Endothelial cell of umbilical vein (primary cell): ENCODE measurements around the gene CCSER2. TPM values are rescaled to one million over a fixed set of nuclear protein-coding genes. Genes with fewer than 3 reads are reported as not detected.
"Not testable (repeated sequence)": the region's sequence is repeated elsewhere in the genome, so short reads cannot be mapped to it uniquely, and the experiment has no call there.

Experiments
- BruUV-seq: library from RNA; stranded (reverse); fragments of 400-500 nt; replicated peaks from 2 replicates; lab custom pipeline; 2021; lab: Mats Ljungman, UMichigan
- CTCF ChIA-PET: fragments of 300-600, 350-600 bp; sonication (Branson Sonifier 250); formaldehyde crosslinking; loops from one replicate; lab custom pipeline; 2021; ENCODE audit warnings: antibody characterized with exemption, inconsistent platforms; lab: Charles Lee
- POLR2A ChIA-PET: fragments of 300-600, 350-600 bp; sonication (Branson Sonifier 250); formaldehyde crosslinking; loops from one replicate; lab custom pipeline; 2021; ENCODE audit warnings: antibody characterized with exemption, inconsistent platforms; lab: Charles Lee
- DNase-seq: peaks from one replicate; pipeline ENCODE4 v3.0.0-alpha.2; 2011; ENCODE audit warnings: low read depth, low spot score
- FAIRE-seq: peaks from 2 replicates; lab custom pipeline; 2011; peaks lifted over from hg19 to GRCh38; lab: Jason Lieb, UNC
- H2AFZ ChIP-seq: 2 replicates; pipeline ENCODE4 v1.6.0; 2012; ENCODE audit warnings: low read depth, low read length, control low read depth, inconsistent platforms
- H3K27ac ChIP-seq: 2 replicates; pipeline ENCODE4 v1.5.1; 2011; ENCODE audit warnings: low read depth, mild to moderate bottlenecking, control low read depth, low read length, moderate library complexity; ENCODE audit not compliant: insufficient read depth
- H3K27me3 ChIP-seq, 2 experiments: 2 replicates each; pipeline versions ENCODE4 v1.6.0 to v1.6.1; 2011; ENCODE audit warnings: low read length in 2 of 2, mixed read lengths in 1 of 2; ENCODE audit not compliant: control insufficient read depth in 2 of 2, insufficient read depth in 2 of 2
- H3K36me3 ChIP-seq, 2 experiments: 2 replicates in 1 of 2; 3 replicates in 1 of 2; pipeline ENCODE4 v1.5.1; 2011; ENCODE audit warnings: low read length in 2 of 2, mild to moderate bottlenecking in 1 of 2, moderate library complexity in 1 of 2; ENCODE audit not compliant: control insufficient read depth in 2 of 2, insufficient read depth in 2 of 2; ENCODE audit errors: extremely low read depth in 1 of 2
- H3K4me1 ChIP-seq: 3 replicates; pipeline ENCODE4 v1.5.1; 2011; ENCODE audit warnings: mild to moderate bottlenecking, low read length; ENCODE audit not compliant: control insufficient read depth, insufficient read depth; ENCODE audit errors: extremely low read depth
- H3K4me2 ChIP-seq: 2 replicates; pipeline ENCODE4 v1.6.1; 2011; ENCODE audit warnings: low read length, control low read depth, mixed read lengths; ENCODE audit not compliant: insufficient read depth
- H3K4me3 ChIP-seq, 3 experiments: fragments of 200-600 bp in 1 of 3; sonication (generic), shearing (Covaris generic) in 1 of 3; replicated peaks in 1 of 3; 2 replicates each; pipeline ENCODE4 v1.5.1; 2011 to 2016; ENCODE audit warnings: control low read depth in 3 of 3, low read length in 3 of 3, mild to moderate bottlenecking in 2 of 3, inconsistent platforms in 1 of 3, low read depth in 1 of 3, moderate library complexity in 1 of 3; ENCODE audit not compliant: insufficient read depth in 1 of 3
- H3K79me2 ChIP-seq: 2 replicates; pipeline ENCODE4 v1.6.0; 2012; ENCODE audit warnings: low read length, inconsistent platforms; ENCODE audit not compliant: control insufficient read depth, insufficient read depth
- H3K9ac ChIP-seq: replicated peaks from 2 replicates; pipeline ENCODE3; 2011; ENCODE audit warnings: low read length, control low read depth; ENCODE audit not compliant: insufficient read depth; ENCODE audit errors: extremely low read depth
- H3K9me1 ChIP-seq: replicated peaks from 3 replicates; pipeline ENCODE4 v1.6.0; 2011; ENCODE audit warnings: mild to moderate bottlenecking, low read length; ENCODE audit not compliant: control insufficient read depth, insufficient read depth; ENCODE audit errors: extremely low read depth
- H3K9me3 ChIP-seq: replicated peaks from 2 replicates; pipeline ENCODE4 v1.5.1; 2012; ENCODE audit warnings: low read length, inconsistent platforms; ENCODE audit not compliant: control insufficient read depth, insufficient read depth
- H4K20me1 ChIP-seq: replicated peaks from 2 replicates; pipeline ENCODE3; 2011; ENCODE audit warnings: mild to moderate bottlenecking, low read length; ENCODE audit not compliant: control insufficient read depth, insufficient read depth; ENCODE audit errors: extremely low read depth
- CTCF ChIP-seq, 2 donors: IDR thresholded peaks; 1 replicate in 1 of 2; 2 replicates in 1 of 2; pipeline ENCODE4 v1.5.1; 2011; ENCODE audit warnings: low read length in 2 of 2, mild to moderate bottlenecking in 2 of 2, moderate library complexity in 2 of 2, control low read depth in 1 of 2, inconsistent platforms in 1 of 2, low read depth in 1 of 2; ENCODE audit not compliant: insufficient read depth in 1 of 2; ENCODE audit errors: extremely low read depth in 1 of 2
- EZH2 ChIP-seq: IDR thresholded peaks from 2 replicates; pipeline ENCODE4 v1.6.1; 2012; ENCODE audit warnings: borderline replicate concordance, low read depth, mild to moderate bottlenecking, moderate library complexity, low read length, inconsistent platforms; ENCODE audit not compliant: severe bottlenecking
- FOS ChIP-seq: IDR thresholded peaks from 2 replicates; pipeline ENCODE4 v1.6.1; 2011; ENCODE audit warnings: mild to moderate bottlenecking, low read length, moderate library complexity, borderline replicate concordance; ENCODE audit not compliant: insufficient read depth
- GATA2 ChIP-seq: IDR thresholded peaks from 2 replicates; pipeline ENCODE4 v1.7.0; 2011; ENCODE audit warnings: low read depth, mild to moderate bottlenecking, moderate library complexity, mixed read lengths, low read length; ENCODE audit not compliant: insufficient read length, insufficient read depth
- JUN ChIP-seq: IDR thresholded peaks from 2 replicates; pipeline ENCODE4 v1.6.1; 2011; ENCODE audit warnings: borderline replicate concordance, low read depth; ENCODE audit not compliant: insufficient read length, insufficient read depth
- MAX ChIP-seq: IDR thresholded peaks from 2 replicates; pipeline ENCODE4 v1.6.1; 2011; ENCODE audit not compliant: insufficient read depth, insufficient read length
- MYC ChIP-seq: IDR thresholded peaks from one replicate; pipeline ENCODE4 v1.6.1; 2011; ENCODE audit warnings: mild to moderate bottlenecking, low read depth, low read length
- POLR2A ChIP-seq: IDR thresholded peaks from 2 replicates; pipeline ENCODE4 v1.6.1; 2012; ENCODE audit warnings: low read depth, mild to moderate bottlenecking, control low read depth, low read length
- POLR2AphosphoS5 ChIP-seq: IDR thresholded peaks from 2 replicates; pipeline ENCODE4 v1.6.1; 2012; ENCODE audit warnings: low read depth, mild to moderate bottlenecking, control low read depth, low read length, moderate library complexity; ENCODE audit not compliant: insufficient read depth
- dilution Hi-C: fragments of 300-500 bp; cut with MboI; formaldehyde crosslinking; loops from one replicate; pipeline ENCODE4 v1.15.0; 2019; ENCODE audit warnings: low sequenced_read_pairs; ENCODE audit not compliant: extremely low pct_ligation_motif_present
- intact Hi-C: fragments of 100-400 bp; cut with micrococcal nuclease; formaldehyde crosslinking; loops from one replicate; pipeline ENCODE4 v1.10.0; 2022
- polyA plus RNA-seq, 4 experiments: library from polyadenylated mRNA; depleted of rRNA in 3 of 4; stranded (reverse) in 3 of 4; unstranded in 1 of 4; fragments of >200 nt; gene quantifications; 2 replicates each; pipeline versions ENCODE4 v1.2.1 to v1.2.3, GENCODE V29; 2011 to 2012; ENCODE audit warnings: missing spikeins in 1 of 4
- total RNA-seq: library from RNA; stranded (reverse); gene quantifications from 2 replicates; pipeline ENCODE4 v1.2.3, GENCODE V29; 2021

CCSER2 gene
- total and polyA plus RNA-seq, 2 donors (not counting 3 experiments of a cell fraction or from before 2014, with no cell fraction given), result 14.5 to 49.3 TPM

GRCh38 chr10:84321902-84322301 is 6.5 kb upstream of the CCSER2 start:
- H2AFZ ChIP-seq, result no peak overlapping the region
- no peak for DNase-seq
- no peaks in the 10 kb centered on the region for H4K20me1 ChIP-seq
- ChIA-PET POLR2A (no interaction called here), CTCF (no interaction called here)
- intact Hi-C loops, result no loop called here
- H3K4me3 ChIP-seq, result no peak overlapping the region
- no peaks in the 10 kb centered on the region for H3K9me1 ChIP-seq
- H3K27ac ChIP-seq, result no peak overlapping the region
- no peaks in the 10 kb centered on the region for H3K9me3 ChIP-seq
- H3K27me3 ChIP-seq, result no peaks in the 10 kb centered on the region
- no peak for TF ChIP-seq POLR2A
- TF ChIP-seq POLR2AphosphoS5, result no peak
- no peak for TF ChIP-seq CTCF (IDR thresholded peaks at IDR 0.05; ENCODE audit: extremely low read depth in 1 of 2, insufficient read depth in 1 of 2, low read depth in 1 of 2, low read length in 2 of 2)
- TF ChIP-seq GATA2, result no peak
- no peak for TF ChIP-seq FOS
- TF ChIP-seq MYC, result no peak
- TF ChIP-seq EZH2, result no peak
- TF ChIP-seq MAX, result no peak
- TF ChIP-seq JUN, result no peak
- dilution Hi-C loops, result no loop called here
- H3K4me2 ChIP-seq, result no peak overlapping the region
- no peak for FAIRE-seq
- peaks cover 3% of the 10 kb centered on the region for H3K4me1 ChIP-seq
- no TSS peak for BruUV-seq
- H3K79me2 ChIP-seq, result no peaks in the 10 kb centered on the region
- no peak overlapping the region for H3K9ac ChIP-seq
- no peaks in the 10 kb centered on the region for H3K36me3 ChIP-seq

GRCh38 chr10:84323566-84323965 is 4.8 kb upstream of the CCSER2 start:
- H3K4me3 ChIP-seq, H3K36me3 ChIP-seq, BruUV-seq, H3K4me2 ChIP-seq, H3K79me2 ChIP-seq, H3K4me1 ChIP-seq, intact Hi-C loops, FAIRE-seq, dilution Hi-C loops, CTCF ChIA-PET, POLR2A ChIA-PET, H2AFZ ChIP-seq, H3K27ac ChIP-seq, H3K9me1 ChIP-seq, H3K9me3 ChIP-seq, H3K27me3 ChIP-seq, H4K20me1 ChIP-seq, DNase-seq, H3K9ac ChIP-seq: not testable (repeated sequence)

- H3K4me1 ChIP-seq, POLR2A ChIA-PET, H2AFZ ChIP-seq, H3K4me2 ChIP-seq, dilution Hi-C loops, intact Hi-C loops, H3K9me1 ChIP-seq, H3K36me3 ChIP-seq, H3K27ac ChIP-seq, H3K4me3 ChIP-seq, H4K20me1 ChIP-seq, DNase-seq, H3K9me3 ChIP-seq, BruUV-seq, FAIRE-seq, H3K27me3 ChIP-seq, H3K9ac ChIP-seq: not testable (repeated sequence)
- H3K79me2 ChIP-seq, result peaks cover 28% of the 10 kb centered on the region
- CTCF ChIA-PET, result interaction anchor here (1.5 kb wide), 1 partner anchor 59 kb away, joined by 17 read pairs; no protein-coding TSS in a partner anchor
These were observed 1.4 kb upstream of the CCSER2 start for GRCh38 chr10:84326995-84327394.
